Measurements from ENCODE around the gene IFNL2. TPM values are rescaled to one million over a fixed set of nuclear protein-coding genes. Genes with fewer than 3 reads are reported as not detected.

Gene IFNL2
- total and polyA plus RNA-seq, 9 of the 15 experiments (the other 6 are each of a cell fraction or from before 2014, with no cell fraction given), result not detected

DNA sequence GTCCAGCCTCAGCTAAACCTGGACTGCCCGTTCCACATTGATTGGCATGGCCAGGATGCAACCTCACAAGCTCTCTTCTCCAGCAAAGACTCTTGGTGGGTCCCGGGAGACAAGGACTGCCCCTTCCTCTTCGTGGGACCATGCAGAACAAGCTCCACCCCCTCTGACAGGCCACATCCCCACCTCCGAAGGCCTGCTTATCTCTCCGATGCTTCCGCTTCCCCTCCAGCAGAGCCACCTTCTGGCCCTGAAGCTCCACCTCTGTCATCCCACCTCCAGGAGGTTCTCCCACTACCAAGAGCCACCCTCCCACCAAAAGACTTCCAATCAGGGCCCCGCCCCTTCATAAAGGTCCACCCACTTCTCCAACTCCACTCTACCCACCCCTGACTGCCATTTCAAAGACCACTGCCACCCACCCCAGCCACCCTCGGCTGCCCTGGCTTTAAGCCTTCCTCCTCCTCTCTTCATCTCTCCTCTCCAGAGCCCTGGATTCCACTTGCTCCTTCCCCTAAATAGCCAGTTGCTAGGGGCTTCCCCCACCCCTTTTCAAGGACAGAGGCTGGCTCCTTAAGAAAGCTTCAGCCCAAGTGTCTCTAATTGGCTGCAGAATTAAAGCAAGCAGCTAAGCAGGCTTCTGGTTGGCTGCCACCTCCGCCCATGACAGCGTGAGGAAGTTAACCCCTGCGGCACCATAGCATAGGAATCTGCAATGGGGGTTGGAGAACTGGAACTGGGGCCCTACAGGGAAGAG lies 42.5 kb downstream of the IFNL2 start (continued):
- TF ChIP-seq, protein P1, sequence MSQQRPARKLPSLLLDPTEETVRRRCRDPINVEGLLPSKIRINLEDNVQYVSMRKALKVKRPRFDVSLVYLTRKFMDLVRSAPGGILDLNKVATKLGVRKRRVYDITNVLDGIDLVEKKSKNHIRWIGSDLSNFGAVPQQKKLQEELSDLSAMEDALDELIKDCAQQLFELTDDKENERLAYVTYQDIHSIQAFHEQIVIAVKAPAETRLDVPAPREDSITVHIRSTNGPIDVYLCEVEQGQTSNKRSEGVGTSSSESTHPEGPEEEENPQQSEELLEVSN (IDR thresholded peaks at IDR 0.05; ENCODE audit: borderline replicate concordance in 1 of 2, extremely low read depth in 1 of 2, insufficient read depth in 1 of 2, insufficient read length in 1 of 2, low read depth in 1 of 2, low read length in 1 of 2, poor library complexity in 1 of 2, severe bottlenecking in 1 of 2), result peak in 1 of 2 experiments; percentile 24
- TF ChIP-seq, protein P2, sequence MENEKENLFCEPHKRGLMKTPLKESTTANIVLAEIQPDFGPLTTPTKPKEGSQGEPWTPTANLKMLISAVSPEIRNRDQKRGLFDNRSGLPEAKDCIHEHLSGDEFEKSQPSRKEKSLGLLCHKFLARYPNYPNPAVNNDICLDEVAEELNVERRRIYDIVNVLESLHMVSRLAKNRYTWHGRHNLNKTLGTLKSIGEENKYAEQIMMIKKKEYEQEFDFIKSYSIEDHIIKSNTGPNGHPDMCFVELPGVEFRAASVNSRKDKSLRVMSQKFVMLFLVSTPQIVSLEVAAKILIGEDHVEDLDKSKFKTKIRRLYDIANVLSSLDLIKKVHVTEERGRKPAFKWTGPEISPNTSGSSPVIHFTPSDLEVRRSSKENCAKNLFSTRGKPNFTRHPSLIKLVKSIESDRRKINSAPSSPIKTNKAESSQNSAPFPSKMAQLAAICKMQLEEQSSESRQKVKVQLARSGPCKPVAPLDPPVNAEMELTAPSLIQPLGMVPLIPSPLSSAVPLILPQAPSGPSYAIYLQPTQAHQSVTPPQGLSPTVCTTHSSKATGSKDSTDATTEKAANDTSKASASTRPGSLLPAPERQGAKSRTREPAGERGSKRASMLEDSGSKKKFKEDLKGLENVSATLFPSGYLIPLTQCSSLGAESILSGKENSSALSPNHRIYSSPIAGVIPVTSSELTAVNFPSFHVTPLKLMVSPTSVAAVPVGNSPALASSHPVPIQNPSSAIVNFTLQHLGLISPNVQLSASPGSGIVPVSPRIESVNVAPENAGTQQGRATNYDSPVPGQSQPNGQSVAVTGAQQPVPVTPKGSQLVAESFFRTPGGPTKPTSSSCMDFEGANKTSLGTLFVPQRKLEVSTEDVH (IDR thresholded peaks at IDR 0.05; ENCODE audit: low read depth, partially characterized antibody), result peak; percentile 64
- TF ChIP-seq, protein P3, sequence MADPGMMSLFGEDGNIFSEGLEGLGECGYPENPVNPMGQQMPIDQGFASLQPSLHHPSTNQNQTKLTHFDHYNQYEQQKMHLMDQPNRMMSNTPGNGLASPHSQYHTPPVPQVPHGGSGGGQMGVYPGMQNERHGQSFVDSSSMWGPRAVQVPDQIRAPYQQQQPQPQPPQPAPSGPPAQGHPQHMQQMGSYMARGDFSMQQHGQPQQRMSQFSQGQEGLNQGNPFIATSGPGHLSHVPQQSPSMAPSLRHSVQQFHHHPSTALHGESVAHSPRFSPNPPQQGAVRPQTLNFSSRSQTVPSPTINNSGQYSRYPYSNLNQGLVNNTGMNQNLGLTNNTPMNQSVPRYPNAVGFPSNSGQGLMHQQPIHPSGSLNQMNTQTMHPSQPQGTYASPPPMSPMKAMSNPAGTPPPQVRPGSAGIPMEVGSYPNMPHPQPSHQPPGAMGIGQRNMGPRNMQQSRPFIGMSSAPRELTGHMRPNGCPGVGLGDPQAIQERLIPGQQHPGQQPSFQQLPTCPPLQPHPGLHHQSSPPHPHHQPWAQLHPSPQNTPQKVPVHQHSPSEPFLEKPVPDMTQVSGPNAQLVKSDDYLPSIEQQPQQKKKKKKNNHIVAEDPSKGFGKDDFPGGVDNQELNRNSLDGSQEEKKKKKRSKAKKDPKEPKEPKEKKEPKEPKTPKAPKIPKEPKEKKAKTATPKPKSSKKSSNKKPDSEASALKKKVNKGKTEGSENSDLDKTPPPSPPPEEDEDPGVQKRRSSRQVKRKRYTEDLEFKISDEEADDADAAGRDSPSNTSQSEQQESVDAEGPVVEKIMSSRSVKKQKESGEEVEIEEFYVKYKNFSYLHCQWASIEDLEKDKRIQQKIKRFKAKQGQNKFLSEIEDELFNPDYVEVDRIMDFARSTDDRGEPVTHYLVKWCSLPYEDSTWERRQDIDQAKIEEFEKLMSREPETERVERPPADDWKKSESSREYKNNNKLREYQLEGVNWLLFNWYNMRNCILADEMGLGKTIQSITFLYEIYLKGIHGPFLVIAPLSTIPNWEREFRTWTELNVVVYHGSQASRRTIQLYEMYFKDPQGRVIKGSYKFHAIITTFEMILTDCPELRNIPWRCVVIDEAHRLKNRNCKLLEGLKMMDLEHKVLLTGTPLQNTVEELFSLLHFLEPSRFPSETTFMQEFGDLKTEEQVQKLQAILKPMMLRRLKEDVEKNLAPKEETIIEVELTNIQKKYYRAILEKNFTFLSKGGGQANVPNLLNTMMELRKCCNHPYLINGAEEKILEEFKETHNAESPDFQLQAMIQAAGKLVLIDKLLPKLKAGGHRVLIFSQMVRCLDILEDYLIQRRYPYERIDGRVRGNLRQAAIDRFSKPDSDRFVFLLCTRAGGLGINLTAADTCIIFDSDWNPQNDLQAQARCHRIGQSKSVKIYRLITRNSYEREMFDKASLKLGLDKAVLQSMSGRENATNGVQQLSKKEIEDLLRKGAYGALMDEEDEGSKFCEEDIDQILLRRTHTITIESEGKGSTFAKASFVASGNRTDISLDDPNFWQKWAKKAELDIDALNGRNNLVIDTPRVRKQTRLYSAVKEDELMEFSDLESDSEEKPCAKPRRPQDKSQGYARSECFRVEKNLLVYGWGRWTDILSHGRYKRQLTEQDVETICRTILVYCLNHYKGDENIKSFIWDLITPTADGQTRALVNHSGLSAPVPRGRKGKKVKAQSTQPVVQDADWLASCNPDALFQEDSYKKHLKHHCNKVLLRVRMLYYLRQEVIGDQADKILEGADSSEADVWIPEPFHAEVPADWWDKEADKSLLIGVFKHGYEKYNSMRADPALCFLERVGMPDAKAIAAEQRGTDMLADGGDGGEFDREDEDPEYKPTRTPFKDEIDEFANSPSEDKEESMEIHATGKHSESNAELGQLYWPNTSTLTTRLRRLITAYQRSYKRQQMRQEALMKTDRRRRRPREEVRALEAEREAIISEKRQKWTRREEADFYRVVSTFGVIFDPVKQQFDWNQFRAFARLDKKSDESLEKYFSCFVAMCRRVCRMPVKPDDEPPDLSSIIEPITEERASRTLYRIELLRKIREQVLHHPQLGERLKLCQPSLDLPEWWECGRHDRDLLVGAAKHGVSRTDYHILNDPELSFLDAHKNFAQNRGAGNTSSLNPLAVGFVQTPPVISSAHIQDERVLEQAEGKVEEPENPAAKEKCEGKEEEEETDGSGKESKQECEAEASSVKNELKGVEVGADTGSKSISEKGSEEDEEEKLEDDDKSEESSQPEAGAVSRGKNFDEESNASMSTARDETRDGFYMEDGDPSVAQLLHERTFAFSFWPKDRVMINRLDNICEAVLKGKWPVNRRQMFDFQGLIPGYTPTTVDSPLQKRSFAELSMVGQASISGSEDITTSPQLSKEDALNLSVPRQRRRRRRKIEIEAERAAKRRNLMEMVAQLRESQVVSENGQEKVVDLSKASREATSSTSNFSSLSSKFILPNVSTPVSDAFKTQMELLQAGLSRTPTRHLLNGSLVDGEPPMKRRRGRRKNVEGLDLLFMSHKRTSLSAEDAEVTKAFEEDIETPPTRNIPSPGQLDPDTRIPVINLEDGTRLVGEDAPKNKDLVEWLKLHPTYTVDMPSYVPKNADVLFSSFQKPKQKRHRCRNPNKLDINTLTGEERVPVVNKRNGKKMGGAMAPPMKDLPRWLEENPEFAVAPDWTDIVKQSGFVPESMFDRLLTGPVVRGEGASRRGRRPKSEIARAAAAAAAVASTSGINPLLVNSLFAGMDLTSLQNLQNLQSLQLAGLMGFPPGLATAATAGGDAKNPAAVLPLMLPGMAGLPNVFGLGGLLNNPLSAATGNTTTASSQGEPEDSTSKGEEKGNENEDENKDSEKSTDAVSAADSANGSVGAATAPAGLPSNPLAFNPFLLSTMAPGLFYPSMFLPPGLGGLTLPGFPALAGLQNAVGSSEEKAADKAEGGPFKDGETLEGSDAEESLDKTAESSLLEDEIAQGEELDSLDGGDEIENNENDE (IDR thresholded peaks at IDR 0.05; ENCODE audit: low read depth, low read length), result no peak
- TF ChIP-seq SMC3 (conservative IDR thresholded peaks at IDR 0.05; ENCODE audit: insufficient read depth, low read depth, low read length) (0 out of 2 replicates have a peak, but pooled peaks have one; percentile 8), ATF1 (CRISPR knock-in tag; IDR thresholded peaks at IDR 0.05) (no peak), ATF1 (tag; IDR thresholded peaks at IDR 0.05) (peak; percentile 48; the same call in 1 of the 2 replicates), SUPT5H (IDR thresholded peaks at IDR 0.05) (peak; percentile 69), SMARCE1 (IDR thresholded peaks at IDR 0.05) (peak; percentile 55; the same call in 1 of the 2 replicates), POLR3A (IDR thresholded peaks at IDR 0.05; ENCODE audit: borderline replicate concordance, extremely low read depth, insufficient read depth, insufficient read length) (no peak), CBFA2T2 (conservative IDR thresholded peaks at IDR 0.05) (no peak), MTA3 (IDR thresholded peaks at IDR 0.05; ENCODE audit: borderline replicate concordance) (0 out of 2 replicates have a peak, but pooled peaks have one; percentile 15), ZNF24 (IDR thresholded peaks at IDR 0.05) (no peak)

Data from K562 (cell line).